Activated CD8-positive, alpha-beta memory T cell treated with anti-CD3 and anti-CD28 coated beads for 1 hour (primary cell): ENCODE measurements around the gene CEP63.
"Not testable (repeated sequence)": the region's sequence is repeated elsewhere in the genome, so short reads cannot be mapped to it uniquely, and the experiment has no call there.

Experiments used
- DNase-seq, 2 donors: peaks; one replicate each; pipeline ENCODE4 v3.0.0-alpha.2; 2020; ENCODE audit warnings: low read depth in 1 of 2; ENCODE audit errors: extremely low read depth in 1 of 2

Gene CEP63

DNA sequence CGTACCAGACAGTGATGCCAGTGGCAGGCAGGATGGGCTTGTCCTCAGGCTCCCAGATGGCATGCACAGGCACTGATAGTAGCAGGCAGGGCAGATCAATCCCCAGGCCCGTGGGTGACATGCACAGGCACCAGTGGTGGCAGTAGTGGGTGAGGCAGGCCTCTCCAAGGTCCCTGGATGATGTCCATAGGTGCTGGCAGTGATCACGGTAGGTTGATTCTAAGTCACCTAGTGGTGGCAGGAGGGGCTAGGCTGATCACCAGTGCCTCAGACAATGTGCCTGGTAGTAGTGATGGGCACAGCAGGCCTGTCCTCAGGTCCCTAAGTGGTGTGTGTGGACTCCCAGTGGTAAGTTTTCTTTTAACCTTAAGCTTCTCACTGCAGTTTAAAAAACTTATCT, 19.6 kb downstream of the CEP63 start:
- DNase-seq: no peak

GRCh38 chr3:134511500-134511899, 25.6 kb downstream of the CEP63 start:
- no peak for DNase-seq

DNA sequence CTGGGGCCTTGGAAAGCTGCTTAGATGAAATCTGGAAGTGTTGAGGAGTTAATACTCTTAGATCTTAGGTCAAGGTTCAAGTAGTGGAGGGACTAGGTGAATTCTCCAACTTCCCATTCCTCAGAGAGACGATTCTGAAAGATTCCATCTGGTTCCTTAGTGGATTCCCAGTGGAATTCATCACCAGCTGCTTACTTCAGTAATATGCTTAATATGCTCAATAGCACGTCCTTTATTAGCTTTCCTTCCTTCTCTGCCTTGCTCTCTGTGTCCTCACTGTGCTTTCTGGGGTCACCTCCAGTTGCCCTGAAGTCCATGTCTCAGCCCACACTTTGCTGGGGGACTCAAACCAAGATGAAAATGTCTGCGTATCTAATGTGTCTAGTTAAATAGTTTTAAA, 31.0 kb downstream of the CEP63 start:
- DNase-seq: no peak

- DNase-seq: no peak
Measured at GRCh38 chr3:134517791-134518190, 31.9 kb downstream of the CEP63 start.

DNA sequence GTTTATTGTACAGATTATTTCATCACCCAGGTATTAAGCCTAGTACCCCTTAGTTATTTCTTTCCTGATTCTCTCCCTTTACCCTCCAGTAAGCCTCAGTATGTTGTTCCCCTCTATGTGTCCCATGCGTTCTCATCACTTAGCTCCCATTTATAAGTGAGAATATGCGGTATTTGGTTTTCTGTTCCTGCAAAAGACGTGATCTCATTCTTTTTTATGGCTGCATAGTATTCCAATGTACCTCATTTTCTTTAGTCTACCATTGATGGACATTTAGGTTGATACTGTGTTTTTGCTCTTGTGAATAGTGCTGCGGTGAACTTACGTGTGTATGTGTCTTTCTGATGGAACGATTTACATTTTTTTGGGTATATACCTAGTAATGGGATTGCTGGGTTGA, 36.7 kb downstream of the CEP63 start:
- no peak for DNase-seq

DNA sequence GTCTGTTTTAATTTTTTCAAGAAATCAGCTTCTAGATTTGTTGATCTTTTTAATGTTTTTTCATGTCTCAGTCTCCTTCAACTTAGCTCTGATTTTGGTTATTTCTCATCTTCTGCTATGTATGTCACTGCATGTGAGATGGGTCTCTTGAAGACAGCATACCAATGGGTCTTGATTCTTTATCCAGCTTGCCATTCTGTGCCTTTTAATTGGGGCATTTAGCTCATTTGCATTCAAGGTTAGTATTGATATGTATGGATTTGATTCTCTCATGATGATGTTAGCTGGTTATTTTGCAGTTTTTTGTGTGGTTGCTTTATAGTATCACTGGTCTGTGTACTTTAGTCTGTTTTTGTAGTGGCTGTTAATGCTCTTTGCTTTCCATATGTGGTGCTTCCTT, 39.4 kb downstream of the CEP63 start:
- no peak for DNase-seq

GRCh38 chr3:134526319-134526718, 40.5 kb downstream of the CEP63 start:
- DNase-seq: no peak

DNA sequence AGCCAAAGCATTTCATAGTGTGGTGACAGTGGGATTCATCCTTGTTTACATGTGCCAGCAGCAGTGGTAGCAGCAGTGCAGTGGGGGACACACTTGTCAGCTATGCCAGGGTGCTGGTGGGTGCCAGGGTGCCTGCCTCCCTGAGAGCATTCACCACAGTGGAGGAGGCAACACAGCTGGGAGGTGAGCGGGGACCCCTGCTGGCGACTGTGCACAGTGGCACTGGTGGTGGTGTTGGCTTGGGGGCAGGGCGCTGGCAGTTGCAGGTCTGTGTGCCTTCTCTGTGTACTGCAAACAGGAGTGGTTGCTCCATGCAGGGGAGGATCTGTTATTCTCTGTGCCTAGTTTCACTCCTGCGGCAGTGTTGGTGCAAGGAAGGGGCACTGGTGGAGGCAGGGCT, 41.2 kb downstream of the CEP63 start:
- DNase-seq: no peak

GRCh38 chr3:134527538-134528186, 41.8 kb downstream of the CEP63 start:
- DNase-seq: no peak

GRCh38 chr3:134533493-134533892, 47.6 kb downstream of the CEP63 start:
- DNase-seq: no peak

DNA sequence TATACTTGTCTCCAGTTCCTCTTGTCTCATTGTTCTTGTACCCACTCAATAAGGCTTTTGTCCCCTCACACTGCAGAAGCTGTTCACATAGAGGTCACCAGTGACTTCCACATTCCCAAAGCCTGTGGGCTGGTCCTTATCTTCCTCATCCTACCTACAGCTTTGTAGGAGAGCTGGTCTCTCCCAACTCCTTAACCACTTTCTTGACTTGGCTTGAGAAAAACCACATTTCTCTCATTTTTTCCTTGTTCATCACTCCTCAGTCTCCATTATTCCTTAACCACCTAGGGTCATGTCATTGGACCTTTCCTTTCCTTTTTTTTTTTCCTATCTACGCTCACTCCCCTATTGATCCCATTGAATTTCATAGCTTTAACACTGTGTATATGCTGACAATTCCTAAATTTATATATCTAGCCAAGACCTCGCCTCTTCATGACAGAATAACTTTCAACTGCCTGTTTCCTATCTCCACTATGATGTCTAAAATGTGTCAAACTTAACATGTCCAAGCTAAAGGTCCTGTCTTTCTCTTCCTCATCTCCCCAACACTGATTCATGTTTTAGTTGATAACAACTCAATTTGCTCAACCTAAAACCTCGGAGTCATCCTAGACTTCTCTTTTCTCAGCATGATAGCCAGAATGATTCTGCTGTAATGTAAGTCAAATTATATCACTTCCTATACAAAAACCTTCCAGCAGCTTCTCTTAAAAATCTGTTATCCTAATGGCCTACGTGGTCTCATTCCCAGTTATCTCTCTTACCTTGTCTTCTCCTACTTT, 49.5 kb downstream of the CEP63 start:
- DNase-seq: no peak

GRCh38 chr3:134536781-134537180, 50.9 kb downstream of the CEP63 start:
- DNase-seq: no peak

- DNase-seq: no peak
Measured at GRCh38 chr3:134542287-134542958, 56.6 kb downstream of the CEP63 start.

GRCh38 chr3:134543113-134543512, 57.3 kb downstream of the CEP63 start:
- DNase-seq: no peak

- no peak for DNase-seq
Measured at GRCh38 chr3:134544316-134544715, 58.5 kb downstream of the CEP63 start.

- not testable (repeated sequence) for DNase-seq
Measured at GRCh38 chr3:134544783-134545182, 58.9 kb downstream of the CEP63 start.

GRCh38 chr3:134545818-134546217, 60.0 kb downstream of the CEP63 start:
- no peak for DNase-seq

GRCh38 chr3:134552784-134553183, 66.9 kb downstream of the CEP63 start:
- DNase-seq: no peak

GRCh38 chr3:134559591-134559990, 73.7 kb downstream of the CEP63 start:
- DNase-seq: no peak

DNA sequence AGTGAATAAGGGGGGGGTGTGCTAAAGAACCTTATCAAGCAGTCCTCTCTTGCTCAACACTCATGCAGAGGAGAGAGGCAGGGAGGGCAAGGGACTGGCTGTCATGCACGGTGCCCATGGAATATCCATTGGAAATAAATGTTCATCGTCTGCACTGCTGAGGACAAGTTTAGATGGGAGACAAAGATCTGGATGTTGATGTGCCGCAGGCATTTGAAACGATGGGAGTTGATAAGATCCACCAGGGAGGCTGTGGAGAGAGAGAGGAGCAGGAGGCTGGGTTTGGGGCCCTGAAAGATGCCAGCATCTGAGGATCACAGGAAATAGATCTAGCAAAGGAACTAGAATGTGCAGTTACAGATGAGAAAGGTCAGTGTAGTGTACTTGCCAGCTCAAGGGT, 76.2 kb downstream of the CEP63 start:
- no peak for DNase-seq

GRCh38 chr3:134563601-134564000, 77.7 kb downstream of the CEP63 start:
- DNase-seq: no peak

- no peak for DNase-seq
Measured at GRCh38 chr3:134564991-134565390, 79.1 kb downstream of the CEP63 start.
